Ammon's horn (tissue), 1 donor: ENCODE results near the gene ATP5F1D.
A peak's percentile ranks its signal among the peaks of the same experiment; 100 is the strongest.

ENCODE experiments used
- DNase-seq: peaks from one replicate; pipeline ENCODE4 v3.0.0-alpha.2; 2016; ENCODE audit warnings: low spot score

The ATP5F1D gene

DNA sequence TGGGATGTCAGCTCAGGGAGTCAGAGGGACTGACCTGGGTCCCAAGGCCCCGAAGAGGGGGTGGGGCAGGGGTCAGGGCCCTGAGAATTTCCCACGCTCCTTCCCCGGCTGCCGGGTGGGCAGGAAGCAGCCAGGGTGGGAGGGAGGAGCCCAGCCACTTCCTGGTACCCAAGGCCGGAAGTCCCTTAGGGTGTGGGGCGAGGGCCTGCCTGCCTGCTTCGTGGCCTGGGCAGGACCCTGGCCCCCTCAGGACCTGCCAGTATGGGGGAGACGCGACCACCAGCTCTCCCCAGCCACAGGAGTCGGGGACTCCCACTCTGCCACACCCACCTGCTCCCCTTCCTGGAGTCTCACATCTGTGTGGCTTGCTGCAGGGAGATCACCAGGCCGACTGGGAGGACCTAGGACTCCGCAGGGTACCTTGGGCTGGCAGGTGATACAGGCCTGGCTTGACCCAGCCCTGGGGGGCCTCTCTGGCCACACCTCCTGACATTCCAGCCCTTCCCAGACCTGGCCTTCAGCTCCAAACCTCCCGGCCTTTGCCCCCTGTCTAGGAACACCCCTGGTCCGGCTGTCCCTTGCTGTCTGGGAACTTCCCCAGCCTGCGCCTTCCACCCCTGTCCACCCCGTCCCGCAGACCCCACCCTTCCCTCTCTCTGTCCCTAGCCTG is 17.8 kb downstream of the ATP5F1D start:
- no peak for DNase-seq

DNA sequence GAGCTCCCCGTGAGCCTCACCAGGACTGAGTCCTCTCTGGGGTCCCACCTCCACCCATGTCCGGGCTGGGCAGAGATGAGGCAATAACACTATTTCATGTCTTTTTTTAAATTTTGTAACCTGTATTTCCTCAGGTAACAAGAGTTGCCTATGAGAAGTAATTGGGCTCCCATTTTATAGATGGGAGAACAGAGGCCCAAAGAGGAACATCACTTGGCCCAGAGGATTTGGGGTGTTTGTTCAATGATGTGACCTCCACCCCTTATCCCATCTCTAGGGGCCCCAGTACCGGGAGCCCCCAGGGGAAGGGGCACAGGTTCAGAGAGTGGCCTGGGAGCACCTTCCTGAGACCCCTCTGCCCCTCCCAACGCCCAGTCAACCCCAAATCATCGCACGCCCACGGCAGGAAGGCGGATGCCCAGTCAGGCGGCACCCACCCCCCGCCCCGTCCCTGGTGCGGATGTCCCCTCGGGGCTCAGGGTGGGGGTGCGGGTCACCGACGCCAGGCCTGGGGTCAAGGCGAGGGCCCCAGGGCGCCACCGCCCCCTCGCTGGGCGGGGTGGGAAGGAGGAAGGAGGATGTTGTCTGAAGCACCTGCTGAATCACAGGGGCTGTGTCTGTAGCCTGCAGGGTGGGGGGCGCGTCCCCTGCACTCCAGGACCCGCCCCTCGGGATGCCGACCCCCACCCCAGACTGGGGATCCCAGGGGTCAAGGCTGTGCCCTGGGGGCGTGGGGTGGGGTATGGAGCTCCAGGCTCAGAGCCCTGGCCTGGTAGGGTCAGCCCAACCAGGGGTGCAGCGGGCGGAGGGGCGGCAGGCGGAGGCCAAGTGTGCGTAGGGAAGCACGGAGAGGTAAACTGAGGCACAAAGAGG is 18.6 kb downstream of the ATP5F1D start:
- DNase-seq: no peak

DNA sequence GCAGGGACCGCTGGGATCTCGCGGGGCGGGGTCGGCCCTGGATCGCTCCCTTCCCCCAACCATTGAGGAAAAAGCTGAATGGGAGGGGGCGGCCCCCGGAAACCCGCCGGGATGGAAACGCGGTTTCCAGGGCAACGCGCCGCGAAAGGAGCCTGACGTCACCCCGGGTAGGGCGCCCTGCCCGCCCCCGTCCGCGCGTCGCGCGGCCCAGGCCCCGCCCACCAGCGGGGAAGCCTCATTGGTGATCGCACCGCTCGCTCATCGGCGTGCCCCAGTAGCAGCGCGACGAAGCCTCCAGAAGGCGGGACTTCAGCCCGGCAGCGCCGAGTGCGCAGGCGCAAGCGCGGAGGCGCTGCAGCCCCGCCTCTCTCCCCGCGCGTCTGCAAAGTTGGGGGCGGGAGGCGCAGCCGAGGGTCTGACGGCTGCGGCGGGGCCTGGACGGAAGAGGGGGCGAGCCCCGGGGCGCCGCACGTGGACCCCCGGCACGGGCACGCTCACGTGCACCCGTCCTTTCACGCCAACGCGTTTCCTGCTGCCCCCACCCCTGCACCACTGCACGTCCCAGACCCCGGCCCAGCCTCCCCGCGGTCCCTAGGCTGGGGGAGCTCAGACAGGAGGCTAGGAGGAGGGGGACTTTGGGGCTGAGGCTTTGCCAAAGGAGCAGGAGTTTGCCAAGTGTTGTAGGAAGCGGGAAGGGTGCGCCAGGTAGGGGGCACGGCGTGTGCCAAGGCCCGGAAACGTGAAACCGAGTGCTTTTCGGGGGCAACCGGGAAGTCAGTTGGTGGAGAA is 19.4 kb downstream of the ATP5F1D start:
- peak; percentile 97 for DNase-seq

DNA sequence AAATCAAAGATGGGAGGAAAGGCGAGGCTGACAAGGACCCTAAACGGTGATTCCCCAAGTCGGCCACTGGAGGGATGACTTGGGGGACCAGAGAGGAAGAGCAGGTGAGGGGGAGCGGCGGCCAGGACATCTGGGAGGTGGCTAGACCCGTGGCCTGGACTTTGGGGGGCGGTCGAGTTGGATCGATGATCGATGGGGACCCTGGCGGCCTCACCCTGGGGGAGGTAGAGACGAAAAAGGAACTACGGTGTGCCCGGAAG is 19.9 kb downstream of the ATP5F1D start:
- DNase-seq: no peak

DNA sequence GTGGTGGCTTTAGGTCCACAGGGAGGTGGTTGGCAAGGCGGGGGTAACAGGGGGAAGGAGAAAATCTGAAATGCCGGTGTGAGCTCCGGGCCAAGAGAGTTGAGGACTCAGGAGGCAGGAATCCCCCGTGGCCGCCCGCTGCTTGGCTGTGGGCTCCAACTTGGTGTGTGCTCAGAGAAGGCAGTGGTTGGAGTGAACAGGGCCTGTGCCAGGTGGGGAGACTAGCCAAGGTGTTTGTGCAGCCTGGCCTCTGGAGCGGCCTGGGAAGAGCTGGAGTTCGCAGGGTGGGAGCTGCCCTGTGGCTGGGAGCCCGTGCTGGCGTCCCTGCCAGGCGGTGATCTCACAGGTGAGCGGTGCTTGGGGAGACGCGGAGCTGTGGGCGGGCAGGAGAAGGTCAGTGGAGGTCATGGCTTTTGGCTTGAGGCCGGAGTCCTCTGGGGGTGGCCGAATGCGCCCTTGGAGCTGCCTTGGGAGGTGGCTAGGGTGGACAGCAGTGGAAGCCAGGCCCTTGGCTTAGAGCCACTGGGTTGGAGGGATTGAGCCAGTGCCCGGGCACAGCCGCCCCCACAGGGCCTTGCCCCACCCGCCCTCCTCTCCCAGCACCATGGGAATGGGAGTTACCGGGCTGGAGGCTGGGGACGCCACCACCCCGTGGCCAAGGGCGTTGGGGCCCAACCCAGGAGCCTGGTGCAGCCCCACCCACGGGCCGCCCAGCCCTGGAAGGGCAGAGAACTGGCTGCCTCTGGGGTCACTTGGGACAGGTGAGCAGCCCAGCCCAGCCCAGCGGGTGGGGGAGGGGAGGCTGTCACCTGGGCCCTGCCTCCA is 20.5 kb downstream of the ATP5F1D start:
- DNase-seq: peak; percentile 53

DNA sequence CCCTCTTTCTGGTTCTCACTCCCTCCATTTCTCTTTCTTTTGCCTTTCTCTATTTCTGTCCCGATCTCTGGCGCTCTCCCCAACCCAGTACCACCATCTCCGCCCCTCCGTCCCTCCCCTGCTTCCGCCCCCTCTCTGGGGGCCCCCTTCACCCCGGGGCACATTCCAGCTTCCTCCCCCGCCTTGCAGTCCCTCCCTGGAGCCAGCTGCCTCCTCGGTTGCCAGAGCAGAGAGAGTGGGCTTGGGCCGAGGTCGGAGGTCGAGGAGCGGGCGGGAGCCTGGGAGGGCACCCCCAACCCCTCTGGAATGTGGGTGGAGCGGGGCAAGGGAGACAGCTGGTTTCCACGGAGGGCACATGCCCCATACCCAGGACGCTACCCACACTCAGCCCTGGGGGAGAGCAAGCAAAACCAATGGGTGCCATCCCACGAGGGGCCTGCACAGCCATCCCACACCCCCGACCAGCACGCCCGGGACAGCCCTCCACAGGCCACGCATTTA is 21.1 kb downstream of the ATP5F1D start:
- DNase-seq: no peak

DNA sequence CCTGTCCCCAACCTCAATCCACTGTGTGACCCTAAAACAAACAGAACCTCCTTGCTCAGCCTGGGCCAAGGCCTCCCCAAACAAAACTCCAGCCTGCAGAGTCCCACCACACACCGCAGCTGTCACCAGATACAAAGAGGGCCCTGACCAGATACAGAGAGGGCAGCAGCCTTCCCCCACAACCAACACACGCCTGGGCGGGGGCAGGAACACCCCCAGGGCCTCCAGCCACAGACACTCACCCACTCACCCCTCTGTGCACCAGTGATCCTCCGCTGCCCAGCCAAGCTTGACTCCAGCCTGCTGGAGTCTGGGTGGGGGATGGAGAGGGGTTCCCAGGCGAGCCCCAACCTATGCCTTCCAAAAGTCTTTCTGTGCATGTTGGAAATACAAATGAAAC is 21.6 kb downstream of the ATP5F1D start:
- DNase-seq: no peak

DNA sequence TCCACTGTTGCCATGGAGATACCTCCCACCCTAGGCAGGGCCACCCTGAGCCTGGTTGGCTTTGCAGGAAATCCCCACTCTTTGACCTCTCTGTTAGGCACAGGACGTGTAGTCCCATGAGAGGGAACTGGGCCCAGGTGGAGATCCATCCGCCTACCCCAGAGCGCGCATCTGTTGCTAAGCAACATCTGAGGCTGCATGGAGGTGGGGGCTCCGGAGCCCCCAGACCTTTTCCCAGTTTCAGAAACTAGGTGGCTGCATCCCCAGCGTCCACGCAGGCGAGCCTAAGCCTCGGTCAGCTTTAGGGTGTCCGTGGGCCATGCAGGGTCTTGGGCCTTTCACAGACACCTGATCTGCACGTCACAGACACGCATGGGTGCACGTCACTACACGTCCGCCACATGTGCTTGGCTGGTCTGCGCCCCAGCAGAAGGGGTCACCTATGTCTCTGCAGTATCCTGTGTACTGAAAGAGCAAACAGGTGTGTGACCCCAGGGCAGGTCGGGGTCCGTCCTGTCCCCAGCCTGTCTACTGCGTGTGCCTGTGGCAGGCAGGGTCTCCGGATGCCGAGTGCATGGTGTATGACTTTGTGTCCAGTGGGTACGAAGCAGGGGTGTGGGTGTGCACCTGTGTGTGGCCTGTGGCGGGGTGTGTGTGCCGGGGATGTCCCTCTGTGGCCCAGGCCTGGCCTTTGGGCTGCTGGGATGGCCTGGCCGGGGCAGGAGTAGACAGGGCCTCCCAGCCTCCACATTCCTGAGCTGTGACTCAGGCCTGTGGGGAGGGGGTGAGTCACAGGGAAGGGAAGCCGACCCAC is 23.5 kb downstream of the ATP5F1D start:
- no peak for DNase-seq

DNA sequence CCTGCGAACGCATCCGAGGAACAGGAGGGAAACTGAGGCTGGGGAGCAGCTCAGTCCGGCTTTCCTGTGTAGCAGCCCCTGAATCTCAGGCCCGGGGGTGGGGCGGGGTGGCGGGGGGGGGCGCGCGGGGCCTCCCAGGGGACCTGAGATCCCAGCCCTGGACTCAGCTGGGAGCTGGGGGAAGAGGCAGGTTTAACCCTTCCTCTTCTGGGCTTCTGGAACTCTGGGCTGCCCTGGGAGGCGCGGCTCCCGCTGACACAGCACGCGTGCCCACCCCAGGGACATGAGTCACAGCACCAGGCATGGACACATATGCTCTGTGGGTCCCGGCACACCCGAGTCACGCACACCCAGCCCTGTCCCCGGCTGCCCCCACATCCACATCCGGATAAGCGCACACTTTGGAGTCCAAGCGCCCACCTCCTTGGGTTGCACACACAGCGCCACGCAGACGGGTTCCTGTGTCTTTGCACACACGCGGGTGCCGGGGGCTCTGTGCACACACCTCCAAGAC is 24.1 kb downstream of the ATP5F1D start:
- no peak for DNase-seq

DNA sequence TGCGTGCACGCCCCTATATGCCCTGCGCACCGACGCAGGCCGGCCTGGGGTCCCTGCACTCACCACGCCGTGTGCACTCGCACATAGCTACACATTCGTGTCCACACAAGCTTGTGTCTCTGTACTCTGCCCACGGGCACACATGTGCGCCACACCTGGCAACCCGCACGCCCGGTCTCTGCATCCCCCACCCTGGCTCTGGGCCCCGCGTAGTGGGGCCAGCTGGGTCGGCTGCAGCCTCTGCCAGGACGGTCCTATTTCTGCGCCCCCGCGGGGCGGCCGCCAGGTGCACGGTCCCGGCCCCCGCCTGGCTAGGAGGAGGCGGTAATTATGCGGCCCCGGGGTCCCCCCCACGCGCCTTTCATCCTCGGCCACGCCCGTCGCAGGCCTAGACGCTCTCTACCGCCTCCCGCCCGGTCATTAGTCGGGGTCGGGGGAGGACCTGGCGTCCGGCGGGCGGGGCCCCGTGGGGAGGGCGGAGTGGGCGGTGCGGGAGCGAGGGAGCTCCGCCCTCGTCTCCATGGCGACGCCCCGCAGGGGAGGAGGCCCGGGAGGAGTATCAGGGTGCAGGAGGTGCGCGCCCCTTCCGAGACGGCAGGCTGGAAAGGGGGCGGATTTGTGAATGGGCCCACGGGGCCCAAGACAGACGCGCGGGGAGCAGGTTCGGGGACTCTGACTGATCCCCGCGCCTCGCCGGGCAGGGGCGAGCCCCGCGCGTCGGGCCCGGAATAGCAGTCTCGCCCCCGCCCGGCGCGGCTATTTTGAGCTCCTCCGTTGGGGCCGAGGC is 24.8 kb downstream of the ATP5F1D start:
- peak; percentile 82 for DNase-seq

DNA sequence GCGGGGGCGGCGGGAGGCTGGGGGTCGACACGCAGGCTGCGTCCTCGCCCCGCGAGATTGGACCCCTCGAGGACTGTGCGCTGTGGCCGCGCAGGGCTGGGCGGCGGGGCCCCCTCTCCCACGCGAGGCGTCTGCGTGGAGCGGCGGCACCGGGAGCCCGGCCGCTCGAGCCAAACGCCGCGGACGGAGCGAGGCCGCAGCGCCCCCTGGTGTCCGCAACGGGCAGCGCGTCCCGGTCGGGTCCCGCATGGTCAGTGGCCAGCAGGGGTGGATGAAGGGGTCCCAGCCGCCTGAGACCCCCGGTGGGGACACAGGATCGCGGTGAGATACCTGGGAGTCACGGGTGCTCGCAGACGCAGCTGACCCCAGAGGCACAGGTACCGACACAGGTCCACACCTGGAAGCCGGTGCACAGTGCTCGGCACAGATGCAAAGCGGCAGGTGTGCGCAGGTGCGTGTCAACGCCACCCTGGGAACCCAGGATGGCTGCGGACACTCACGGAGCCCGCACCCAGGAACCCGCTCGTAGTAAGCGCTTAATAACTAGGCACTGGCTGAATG is 25.4 kb downstream of the ATP5F1D start:
- no peak for DNase-seq

DNA sequence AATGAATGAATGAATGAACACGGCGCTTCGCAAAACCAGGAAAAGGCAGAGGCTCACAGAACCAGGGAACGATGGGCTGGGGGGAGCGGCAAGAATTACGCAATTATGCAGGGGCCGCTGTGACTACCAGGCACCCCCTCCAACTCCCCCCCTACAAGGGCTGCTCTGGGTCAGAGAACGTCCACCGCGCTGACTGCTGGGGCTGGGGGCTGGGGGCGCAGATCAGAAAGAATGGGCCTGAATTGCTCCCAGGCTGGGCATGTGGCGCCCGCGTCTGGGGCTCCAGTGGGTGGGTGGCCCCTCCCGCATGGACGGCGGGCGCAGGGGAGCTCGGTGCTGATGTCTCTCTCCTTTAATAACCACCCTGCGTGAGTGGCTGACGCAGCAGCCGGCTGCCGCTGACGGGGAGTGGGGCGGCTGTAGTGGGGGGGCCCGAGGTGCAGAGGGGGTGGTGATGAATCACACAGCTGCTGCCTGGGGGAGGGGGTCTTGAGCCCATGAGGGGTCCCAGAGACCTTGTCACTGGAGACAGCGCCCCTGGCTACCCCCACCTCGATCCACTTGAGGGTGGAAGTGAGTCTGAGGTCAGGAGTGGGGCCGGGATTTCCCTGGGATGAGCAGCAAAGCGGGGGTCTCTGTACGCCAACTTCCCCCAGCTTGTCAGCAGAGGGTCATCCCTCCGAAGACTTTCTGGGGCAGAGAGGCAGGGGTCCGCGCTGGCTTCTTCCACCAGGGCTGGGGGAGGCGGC is 26.1 kb downstream of the ATP5F1D start:
- DNase-seq: no peak

DNA sequence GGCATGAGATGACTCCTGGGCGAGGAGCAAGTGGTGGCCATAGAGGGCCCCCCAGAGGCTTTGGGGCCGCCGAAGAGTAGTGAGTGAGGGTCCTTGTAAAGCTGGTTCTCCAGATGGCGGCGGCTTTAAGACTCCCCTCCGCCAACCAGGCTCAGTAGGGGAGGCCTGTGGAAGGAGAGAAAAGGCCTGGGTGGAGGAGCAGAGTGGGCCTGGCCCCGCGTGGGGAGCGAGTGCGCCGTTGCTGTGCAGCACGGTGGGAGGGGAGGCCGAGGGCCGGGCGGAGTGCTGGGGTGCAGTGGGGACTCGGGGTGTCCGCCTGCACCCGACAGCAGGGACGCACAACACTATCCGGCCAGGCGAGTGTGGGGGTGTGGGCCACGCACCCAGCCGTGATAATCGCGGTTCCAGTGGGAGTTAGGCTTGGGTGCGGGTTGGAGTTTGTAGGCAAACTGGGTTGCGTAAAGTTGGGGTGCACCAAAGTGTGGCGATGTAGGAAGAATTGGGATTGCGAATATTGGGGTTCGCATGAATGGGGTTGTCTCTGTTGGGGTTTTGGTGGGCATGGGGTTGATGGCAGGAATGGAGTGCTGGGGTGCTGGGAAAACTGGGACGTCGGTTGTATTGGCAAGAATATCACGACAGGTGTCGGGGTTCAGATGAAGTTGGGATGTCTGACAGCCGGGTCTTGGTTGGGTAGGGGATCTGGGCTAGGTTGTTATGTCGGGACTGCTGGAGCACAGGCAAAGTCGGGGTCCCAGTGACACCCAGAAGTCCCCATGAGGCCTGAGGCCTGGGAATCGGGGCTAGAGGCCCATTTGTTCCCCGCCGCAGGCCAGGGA is 26.9 kb downstream of the ATP5F1D start:
- DNase-seq: no peak

DNA sequence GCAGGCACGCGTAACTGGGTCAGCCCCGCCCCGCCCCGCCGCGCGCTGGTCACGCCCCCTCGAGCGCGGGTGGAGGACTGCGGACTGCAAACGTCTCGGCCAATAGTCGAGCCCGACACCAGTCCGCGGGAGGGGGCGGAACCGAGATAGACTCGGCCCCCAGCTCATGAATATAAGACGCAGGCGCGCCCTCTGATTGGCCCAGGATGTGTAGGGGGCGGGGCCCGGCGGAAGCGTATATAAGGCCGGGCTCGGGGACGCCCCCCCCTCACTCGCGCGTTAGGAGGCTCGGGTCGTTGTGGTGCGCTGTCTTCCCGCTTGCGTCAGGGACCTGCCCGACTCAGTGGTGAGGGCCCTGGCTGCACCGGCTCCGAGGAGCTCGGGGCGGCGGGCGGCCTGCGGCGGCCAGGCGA is 27.5 kb downstream of the ATP5F1D start, which contains the start of gene CIRBP:
TSS of gene CIRBP (plus strand) at position 268 of the 413 bp plus-strand sequence. CDS start 1,602 bp downstream, outside the sequence.
- peak; percentile 100 for DNase-seq

DNA sequence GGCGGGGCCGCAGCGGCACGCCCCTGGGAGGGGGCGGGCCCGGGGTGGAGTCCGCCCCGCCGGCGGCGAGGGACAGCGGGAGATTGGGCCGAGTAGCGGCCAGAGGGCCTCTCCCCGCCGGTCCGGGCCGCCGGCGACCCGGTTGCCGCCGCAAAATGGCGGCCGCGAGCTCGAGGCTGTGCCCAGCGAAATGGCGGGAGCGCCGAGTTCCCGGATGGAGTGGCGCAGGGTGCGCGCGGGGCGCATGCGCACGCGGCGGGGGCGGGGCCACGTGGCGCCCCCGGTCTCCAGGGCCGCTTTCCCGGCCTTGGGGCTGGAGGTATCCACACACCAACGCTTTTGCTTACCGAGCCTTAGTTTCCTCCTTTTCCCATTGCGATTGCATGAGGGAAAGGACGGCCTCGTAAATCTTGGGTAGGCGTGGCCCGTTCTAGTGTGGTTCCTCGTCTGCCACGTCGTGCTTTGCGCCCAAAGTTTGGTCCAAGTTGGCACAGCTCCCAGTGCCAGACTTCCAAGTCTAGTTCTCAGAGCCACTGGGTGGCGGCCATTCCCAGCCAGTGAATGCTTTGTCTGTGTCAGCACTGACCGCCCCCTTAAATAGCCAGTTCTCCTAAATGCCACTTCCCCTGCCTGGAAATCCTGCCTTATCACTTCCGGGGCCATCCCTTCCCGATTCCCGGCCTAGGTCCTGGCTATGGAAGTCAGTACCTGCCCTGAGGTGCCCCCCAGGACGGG is 28.1 kb downstream of the ATP5F1D start:
- DNase-seq: peak; percentile 86

DNA sequence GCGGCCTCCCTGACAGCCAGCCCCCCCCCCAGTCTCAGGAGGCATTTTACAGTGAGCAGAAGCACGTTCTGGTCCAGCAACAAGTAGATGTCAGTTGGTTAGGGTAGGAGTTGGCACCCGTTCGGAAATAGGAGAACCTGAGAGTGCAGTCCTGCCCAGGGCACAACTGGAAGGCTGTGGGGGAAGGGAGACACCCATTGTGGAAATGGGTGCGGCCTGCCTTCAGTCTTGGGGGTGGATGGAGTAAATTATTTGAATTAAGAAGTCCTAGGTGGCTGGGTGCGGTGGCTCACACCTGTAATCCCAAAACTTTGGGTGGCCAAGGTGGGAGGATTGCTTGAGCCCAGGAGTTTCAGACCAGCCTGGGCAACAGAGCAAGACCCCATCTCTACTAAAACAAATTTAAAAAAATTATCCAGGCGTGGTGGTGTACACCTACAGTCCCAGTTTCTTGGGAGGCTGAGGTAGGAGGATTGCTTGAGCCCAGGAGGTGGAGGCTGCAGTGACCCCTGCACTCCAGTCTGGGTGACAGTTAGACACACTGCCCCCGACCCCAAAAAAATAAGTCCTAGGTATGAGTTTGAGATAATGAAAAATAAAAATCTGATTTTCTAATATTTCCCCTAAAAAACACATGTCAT is 28.8 kb downstream of the ATP5F1D start:
- DNase-seq: no peak
